HCEC 1CT (cell line): ENCODE data around the gene OR6M1.

ENCODE experiments used
- DNase-seq: peaks from one replicate; pipeline ENCODE4 v3.0.0-alpha.2; 2017

OR6M1 gene, protein sequence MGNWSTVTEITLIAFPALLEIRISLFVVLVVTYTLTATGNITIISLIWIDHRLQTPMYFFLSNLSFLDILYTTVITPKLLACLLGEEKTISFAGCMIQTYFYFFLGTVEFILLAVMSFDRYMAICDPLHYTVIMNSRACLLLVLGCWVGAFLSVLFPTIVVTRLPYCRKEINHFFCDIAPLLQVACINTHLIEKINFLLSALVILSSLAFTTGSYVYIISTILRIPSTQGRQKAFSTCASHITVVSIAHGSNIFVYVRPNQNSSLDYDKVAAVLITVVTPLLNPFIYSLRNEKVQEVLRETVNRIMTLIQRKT

DNA sequence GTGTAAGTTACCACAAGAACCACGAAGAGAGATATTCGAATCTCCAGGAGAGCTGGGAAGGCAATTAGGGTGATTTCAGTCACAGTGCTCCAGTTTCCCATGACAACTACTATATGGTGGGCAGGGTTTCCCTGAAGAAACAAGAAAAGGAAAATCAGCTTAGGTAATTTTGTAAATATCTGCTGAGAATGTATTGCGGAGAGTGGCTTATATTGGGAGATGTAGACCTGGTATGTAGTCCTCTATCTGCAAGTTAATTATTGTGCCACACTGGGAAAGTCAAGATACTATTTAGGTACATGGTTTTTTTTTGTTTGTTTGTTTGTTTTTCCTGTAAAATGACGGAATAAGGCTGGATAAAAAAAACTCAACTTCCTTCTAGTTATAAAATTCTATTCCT lies at the start of gene OR6M1:
OR6M1 (minus strand) TSS at position 101 of the 400 bp plus-strand sequence; CDS start at position 101, 0 bp downstream.
- no peak for DNase-seq

DNA sequence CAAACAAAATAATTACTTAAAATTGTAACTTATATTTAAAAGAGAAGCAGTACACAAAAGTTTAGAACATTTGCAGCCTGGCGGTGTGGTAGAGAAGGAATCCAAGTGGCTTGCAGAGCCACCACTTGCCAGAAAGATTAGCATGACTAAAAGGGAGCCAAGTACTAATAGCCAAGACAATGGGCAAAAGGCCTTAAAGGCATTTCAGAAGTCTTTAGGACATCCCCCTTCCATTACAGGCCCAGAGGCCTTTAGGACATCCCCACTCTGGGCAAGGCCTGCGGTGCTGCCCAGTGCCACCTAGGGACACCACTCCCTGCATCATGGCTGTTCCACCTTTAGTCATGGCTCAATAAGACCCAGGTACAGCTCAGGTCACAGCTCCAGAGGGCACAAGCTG lies 46.9 kb upstream of the OR6M1 start:
- DNase-seq: no peak

DNA sequence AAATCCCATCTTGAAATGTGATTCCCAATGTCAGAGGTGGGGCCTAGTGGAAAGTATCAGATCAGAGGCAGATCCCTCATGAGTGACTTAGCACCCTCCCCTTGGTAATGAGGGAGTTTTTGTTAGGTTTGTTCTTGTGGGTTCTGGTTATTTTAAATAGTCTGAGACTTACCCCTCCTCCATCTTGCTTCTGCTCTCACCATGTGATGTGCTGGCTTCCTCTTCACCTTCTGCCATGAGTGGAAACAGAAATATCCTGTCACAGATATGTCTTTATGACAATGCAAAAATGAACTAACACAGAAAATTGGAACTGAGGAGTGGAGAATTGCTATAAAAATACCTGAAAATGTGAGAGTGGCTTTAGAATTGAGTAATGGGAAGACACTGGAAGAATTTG lies 46.2 kb upstream of the OR6M1 start:
- no peak for DNase-seq

DNA sequence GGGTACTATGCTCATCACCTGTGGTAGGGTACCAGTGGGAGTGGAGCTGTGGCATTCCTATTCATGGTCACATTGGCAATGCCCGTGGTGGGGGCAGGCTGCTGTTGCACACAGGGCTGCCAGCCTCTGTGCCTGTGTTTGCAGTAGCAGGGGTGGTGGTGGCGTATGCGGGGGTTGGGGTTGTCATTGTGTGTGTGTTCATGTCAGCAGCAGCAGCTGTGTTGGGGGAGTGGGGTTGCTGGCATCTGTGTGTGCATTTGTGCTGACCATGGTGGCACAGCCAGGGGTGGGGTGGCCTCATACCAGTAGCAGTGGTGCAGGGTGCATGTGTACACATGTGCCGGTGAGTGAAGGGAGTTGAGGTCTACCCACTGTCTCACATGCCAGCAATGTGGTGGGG lies 45.0 kb upstream of the OR6M1 start:
- DNase-seq: no peak

DNA sequence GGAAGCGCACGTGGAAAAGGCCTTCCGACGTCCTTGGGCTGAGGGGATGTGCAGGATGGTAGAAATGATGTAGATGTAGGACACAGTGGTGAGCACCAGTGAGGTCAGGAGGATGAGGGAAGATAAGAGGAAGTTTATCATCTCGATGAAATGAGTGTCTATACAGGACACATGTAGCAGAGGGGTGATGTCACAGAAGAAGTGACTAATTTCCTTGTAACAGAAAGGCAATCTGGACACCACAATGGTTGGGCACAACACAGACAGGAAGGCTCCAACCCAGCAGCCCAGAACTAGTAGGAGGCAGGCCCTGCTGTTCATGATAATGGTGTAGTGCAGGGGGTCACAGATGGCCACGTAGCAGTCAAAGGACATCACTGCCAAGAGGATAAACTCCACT lies 35.0 kb upstream of the OR6M1 start:
- no peak for DNase-seq

DNA sequence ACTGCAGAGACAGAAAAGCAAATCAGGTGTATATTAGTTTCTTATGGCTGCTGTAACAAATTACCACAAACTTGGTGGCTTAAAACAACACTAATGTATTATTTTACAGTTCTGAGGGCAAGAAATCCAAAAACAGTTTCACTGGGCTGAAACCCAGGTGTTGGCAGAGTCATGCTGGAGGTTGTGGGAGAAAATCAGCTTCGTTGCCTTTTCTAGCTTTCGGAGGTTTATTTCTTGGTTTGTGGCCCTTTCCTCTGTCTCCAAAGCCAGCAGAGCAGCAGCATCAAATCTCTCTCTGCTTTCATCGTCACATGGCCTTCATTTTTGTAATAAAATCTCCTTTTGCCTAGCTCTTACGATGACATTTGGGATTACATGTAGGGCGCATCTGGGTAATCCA lies 33.0 kb upstream of the OR6M1 start:
- no peak for DNase-seq

DNA sequence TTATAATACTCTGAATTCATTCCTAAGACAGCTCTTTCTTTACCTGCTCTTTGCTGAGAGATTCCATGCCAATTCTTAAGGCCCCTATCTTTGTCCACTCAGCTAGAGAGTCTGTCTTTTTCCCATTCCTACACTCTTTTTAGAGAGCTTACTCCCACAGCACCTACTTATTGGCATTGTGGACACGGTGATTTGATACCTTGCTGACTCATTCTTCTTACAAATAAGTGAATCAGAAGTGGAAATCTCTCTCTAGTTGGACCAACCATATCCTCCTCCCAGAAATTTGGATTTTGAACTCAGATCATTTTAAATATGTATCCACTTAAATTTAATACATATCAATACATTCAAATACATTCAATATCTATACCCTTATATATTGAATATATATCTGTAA lies 32.5 kb upstream of the OR6M1 start:
- DNase-seq: no peak

DNA sequence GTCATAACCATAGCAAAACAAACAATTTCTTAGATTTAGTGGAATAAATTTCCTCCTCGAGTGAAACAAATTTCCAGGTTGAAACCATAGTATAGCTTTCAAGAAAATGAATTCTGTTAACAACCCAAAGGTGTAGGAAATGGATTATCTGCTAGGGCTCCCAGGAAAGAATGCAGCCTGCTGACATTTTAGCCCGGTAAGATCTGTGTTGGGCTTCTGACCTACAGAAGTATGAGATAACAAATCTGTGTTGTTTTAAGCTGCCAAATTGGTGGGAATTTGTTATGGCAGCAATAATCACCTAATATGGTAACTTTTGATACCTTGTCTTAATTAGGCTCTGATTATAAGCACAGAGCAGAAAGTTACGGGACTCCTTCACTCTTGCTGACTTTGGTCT lies 32.0 kb upstream of the OR6M1 start:
- no peak for DNase-seq

DNA sequence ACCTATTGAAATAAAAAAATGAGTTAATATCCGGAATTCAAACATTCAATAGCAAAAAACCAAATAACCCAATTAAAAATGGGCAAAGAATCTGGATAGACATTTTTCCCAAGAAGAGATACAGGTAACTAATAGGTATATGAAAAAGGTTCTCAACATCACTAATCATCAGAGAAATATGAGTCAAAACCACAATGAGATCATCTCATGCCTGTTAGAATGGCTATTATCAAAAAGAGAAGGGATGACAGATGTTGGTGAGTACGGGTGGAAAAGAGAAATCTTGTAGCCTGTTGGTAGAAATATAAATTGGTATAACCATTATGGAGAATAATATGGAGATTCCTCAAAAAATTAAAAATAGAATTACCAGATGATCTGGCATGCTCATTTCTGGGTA lies 26.9 kb upstream of the OR6M1 start:
- no peak for DNase-seq

DNA sequence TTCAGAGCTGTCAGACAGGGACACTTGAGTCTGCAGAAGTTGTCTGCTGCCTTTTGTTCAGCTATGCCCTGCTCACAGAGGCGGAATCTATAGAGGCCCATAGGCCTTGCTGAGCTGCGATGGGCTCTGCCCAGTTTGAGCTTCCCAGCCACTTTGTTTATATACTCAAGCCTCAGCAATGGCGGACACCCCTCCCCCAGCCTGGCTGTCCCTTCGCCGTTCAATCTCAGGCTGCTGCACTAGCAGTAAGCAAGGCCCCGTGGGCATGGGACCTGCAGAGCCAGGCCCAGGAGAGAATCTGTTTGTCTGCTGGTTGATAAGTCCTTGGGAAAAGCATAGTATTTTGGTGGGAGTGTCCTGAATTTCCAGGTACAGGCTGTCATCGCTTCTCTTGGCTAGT lies 23.6 kb upstream of the OR6M1 start:
- DNase-seq: no peak

DNA sequence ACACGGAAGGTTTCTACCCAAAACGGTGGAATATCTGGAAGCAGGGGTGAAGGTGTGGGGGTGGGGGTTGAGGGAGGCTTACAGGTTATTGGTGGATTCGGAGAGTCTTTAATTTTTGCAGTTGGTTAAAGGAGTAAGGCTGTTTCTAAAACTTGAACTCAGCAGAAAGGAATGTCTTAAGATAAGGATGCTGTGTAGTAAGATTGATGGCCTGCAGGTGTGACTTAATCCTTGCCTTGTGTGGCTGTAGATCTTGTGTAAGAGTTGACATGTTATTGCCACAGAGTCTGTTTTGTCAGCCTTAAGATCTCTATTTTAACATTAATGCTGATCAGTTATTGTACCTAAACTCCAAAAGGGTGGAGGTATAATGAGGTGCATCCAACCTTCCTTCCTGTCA lies 16.4 kb upstream of the OR6M1 start:
- DNase-seq: no peak

DNA sequence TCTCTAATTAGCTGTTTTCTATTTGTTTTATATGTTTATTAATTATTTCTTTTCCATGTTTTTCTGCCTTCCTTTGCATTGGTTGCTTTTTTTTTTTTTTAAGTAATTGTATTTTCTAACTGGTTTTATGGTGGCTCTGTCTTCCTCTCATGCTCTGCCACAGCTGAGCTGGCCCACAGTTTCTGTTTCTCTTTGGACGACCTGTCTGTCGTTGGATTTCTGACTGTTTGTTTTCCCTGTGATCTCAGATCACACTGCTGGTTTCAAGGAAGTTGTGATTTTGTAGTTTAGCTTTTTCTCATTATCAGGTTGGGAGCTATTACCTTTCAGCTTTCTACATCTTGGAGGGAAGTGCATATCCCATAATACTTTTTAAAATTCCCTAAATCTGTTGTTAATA lies 15.9 kb upstream of the OR6M1 start:
- DNase-seq: no peak

DNA sequence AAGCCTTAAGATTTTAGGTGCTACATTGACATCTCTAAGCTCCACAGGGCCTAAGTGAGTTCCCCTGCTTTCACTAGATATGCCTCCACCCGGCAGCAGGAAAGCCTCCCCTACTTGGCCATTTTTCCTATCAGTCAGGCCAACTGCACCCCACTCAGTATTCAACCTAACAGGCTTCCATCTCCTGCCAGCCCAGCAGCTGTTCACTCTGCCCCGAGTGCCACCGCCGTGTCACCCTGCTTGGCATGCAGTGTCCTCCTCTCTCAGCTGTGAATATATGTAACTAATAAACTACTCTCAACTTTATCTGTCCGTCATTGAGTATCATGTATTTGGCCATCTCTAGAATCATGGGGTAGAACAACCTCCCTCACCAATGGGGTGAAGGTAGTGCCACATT lies 9.0 kb upstream of the OR6M1 start:
- no peak for DNase-seq

DNA sequence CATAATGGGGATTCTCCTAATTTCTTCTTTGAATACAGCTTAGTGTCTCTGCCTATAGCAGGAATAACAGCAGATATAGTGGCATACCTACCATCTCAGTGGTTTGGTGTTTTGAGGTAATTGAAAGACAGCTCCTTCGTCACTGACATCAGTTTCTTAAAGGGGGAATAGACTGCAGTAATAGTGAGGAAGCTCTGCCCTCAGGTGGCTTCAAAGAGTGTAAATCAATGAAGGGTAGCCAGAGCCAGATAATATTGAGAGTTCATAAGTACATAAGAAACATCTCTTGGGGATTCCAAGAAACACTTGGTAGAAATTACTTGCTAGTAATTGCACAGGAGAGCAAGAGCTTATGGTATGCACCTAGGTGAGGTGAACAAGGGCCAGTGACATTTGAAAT lies 4.4 kb downstream of the OR6M1 start:
- no peak for DNase-seq

DNA sequence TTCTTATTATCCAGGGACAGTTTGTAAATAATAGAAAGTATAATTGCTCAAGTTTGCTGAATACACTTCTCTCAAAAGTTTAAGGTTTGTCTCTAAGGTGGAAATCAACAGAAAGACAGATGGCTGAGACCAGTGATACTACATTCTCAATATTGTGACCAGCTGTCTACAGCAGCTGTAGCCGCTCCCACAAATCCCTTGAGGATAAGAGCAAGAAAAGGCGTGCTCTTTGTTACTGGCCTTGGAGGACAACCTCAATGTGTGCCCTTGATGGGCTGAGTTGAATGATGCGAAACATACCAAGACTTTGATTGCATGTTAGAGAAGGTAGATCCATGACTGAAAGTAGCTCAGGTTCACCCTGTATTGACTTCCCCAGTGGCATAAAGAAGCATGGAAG lies 6.1 kb downstream of the OR6M1 start:
- DNase-seq: no peak

DNA sequence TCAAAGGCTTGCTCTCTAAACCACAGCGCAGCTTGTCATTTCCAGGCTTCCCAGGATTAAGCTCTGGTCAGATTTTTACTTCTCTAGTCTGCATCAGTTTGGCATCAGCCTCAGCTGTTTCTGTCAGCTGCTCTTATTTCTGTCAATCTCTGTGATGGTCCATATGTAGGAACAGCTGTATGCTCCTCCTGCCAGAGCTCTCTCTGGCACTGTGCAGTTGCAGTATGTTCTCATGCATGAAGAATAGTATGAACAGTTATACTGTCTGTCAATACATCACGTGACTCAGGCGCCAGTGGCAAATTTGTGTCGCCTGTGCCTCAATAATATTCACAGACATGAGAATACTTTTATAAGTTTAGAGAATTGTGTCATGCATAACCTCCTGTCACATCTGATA lies 6.7 kb downstream of the OR6M1 start:
- no peak for DNase-seq

DNA sequence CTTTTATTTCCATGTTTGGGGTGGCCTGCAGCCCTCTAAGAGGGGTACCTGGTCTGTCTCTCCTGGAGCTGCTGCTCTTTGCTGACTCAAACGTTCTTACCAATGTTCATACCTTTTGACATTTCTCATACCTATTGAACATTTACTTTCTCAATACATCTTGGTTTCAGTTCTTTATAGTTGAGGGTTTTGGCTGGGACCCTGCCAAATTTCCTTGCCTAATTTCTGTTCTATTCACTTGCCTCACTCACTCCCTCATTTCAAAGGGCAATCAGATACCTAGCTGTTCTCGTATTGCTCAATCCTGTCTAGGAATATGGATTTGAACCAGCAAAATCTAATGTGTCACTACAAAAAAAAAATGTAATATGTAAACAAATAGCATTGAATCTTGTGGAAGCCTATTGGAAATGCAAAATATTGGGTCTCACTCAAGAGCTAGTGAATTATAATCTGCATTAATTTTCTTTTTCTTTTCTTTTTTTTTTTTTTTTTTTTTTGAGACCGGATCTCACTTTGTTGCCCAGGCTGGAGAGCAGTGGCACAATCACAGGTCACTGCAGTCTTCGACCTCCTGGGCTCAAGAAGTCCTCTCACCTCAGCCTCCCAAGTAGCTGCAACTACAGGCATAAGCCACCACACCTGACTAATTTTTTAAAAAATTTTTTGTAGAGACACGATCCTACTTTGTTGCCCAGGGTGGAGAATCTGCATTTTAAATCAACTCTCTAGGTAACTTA lies 7.5 kb downstream of the OR6M1 start:
- no peak for DNase-seq

DNA sequence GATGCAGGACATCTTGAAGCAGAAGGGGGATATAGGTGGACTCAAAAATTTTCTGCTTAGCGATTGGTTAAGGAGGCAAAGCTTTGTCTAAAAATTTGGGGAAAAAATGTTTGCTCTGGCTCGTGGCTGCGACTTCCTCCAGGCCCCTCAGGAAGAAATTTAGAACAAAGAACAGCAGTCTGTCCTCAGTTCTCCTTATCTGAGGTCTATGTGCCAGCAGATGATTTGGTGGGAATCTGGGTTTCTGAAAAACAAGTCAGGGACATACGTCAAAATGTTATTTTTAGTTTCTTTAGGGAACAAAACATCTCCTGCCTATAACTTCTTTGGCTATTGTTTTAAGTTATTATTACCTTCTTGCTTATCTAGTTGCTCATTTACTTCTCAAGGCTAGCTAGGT lies 8.1 kb downstream of the OR6M1 start:
- DNase-seq: no peak

DNA sequence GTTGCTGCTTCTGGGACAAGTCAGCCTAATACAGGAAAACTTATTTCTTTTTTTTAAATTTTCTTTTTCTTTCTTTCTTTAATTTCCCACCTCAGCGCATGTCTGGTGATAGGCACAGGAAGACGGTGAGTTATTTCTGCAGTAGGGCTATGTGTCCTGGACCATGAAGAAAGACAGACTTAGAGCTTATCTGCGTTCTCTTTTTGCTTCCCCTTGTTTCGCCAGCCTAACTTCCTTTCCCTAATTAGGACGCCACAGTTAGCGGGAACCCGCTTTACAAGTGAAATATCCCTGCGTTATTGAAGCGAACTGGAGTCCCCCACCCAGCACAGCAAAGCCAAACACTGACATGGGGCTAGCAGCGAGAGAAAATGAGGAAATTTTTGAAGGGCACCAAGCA lies 8.6 kb downstream of the OR6M1 start:
- DNase-seq: no peak

DNA sequence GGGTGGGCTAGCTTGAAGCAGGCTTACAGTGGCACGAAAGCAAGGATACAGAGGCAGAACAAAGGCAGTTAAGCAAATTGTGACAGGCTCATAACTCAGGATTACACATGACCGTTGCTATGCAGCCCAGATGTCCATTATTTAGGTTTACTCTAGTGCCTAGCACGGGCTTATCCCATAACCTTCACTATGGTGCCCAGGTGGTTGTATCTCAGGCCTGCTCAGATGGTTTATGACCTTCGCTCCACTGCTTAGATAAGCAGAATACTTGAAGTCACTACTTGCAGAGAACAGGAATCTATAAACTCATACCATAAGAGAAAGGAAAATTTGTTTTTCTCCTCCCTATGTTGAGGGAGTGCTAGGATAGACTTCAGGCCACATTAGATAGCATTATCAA lies 9.0 kb downstream of the OR6M1 start:
- DNase-seq: no peak

DNA sequence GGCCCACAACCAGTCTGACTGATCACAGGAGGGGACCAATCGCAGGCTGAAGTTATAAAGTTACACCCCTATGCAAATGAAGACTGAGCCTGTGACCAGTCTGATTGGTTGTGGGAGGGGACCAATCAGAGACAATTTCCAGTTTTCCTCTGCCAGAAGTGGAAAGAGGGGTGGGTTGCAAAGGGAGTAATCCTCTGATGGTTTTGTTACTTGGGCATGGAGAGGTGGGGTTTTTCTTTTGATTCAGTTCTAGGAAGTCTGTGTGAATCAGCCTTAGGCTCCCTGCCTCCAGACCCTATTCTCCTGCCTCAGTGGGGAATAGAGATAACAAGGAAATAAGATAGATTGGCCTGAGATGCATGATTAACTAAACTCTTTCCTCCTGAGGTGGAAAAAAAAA lies 9.9 kb downstream of the OR6M1 start:
- no peak for DNase-seq

DNA sequence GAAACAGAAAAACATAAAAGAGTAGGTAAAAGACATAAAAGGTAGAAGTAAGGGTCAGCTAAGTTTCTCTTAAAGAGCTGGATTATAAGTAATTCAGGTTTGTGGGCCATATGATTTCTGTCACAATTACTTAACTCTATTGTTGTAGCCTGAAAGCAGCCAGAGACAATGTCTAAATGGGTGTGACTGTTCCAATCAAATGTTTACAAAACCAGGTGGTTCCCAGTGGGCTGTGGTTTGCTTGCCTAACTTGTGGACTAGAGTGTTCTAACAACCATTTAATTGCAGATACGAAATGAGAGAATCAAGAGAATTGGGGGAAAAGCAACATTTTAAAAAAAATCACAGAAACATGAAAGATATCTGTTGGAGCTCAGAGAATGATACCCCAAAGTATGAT lies 22.6 kb downstream of the OR6M1 start:
- DNase-seq: no peak

DNA sequence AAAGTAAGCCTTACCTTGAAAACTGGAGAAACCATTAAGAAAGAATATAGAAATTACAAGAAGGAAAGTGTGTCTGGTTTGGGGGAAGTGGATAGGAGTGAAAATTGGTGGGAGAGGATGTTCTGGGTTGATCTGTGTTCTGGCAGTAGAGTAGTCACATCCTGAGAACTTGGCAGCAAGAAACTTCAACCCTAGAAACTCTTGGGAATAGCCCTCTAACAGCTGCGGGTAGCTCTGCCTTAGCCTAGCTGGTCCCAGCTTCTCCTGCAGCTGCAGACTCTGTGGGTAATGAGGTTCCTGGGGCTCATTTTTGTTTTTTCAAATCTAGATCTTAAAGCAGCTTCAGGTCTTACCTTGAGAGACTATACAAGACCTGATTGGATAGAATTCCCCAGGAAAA lies 27.6 kb downstream of the OR6M1 start:
- DNase-seq: no peak

DNA sequence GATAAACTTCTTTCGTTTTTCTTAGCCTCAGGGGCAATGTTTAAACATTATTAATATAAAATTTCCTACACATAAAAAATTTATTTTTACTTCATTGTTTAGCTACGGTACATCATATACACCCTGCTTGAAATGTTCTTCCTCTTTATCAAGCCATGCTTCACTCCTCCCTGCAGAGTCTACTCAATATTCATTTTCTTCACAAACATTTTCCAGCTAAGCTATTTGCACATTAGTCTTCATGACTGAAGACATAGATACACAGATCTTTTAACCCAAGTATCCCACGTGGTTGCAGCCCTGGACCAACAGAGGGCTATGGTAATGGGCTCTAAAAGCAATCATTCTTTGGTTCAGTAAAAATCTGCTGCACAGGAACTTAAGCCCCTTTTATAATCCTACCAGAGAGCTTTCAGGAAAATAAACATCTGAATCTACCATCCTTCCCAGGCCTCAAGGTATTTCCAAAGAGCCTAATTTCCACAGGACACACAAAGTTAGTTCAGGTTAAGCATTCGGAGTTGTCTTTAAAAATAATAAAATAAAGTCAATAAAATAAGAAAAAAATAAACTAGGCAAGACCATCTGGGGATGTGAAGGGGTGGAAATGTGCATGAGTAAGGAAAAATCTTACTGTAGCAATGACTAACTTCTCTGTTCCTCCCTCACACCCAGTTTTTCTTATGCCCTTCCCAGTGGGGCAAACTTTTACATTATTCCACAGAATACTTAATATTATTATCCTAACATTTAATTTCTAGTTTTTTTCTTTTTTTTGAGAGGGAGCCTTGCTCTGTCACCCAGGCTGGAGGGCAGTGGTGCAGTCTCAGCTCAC lies 30.2 kb downstream of the OR6M1 start:
- no peak for DNase-seq
